ENCODE data around the gene BRINP3.

Gene BRINP3

GRCh38 chr1:190098107-190098506 lies 379.6 kb downstream of the BRINP3 start:
- no peak for DNase-seq

- DNase-seq: no peak
These were observed 382.1 kb downstream of the BRINP3 start for GRCh38 chr1:190095596-190095995.

DNA sequence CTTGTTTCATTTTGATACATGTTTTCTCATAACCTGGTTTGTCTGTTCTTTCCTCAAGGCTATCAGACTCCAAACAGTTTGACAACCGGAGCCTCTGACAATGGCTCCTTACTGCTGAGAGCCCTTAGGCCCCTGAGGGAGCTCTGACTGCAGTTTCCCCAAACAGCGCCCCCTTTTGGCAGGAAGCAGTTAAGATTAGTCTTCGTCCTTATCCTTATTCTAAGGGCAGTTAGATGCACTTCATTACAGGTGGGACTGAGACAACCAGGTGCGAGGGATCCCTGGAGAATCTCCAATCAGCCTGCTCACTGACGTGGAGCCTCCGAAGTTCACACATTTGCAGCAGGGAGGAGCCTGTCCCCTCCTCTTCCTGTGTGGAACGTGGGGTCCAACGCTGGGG lies 393.1 kb downstream of the BRINP3 start:
- peak in 1 of 2 experiments; percentile 47 for DNase-seq

DNA sequence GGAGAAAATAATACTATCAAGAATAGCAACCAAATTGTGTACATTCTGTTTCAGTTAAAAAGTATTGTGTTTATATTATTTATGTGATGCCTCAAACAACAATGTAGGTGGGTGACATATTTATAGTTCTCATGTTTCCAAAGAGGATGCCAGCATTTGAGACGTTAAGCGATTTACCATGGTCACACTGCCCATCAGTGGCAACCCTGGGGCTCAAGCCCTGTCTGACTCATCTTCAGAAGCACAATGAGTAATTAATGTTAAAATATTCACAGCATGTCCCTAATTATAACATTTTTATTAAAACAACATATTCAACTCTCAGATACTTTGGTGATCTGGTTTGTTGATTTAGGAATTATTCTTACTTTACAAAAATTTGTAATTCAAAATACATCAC lies 409.4 kb downstream of the BRINP3 start:
- DNase-seq: no peak

GRCh38 chr1:190067592-190067991 lies 410.1 kb downstream of the BRINP3 start:
- no peak for DNase-seq

DNA sequence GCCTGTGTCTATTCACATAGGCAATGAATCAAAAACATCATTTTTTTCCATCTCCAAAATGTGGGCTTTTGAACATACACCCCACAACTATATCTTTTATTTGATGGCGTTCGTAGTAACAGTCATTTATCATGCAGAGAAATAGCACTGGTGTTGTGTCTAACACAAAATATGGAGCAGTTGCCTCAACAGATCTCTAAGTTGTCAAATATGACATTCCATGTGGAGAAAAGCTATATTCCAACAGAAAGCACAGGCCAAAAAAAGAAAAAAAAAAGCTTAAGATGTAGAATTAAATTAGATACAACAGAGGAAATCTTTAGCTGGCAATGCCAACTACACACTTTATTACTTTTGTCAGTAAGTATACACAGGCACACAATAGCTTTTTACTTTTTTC lies 411.7 kb downstream of the BRINP3 start:
- DNase-seq: no peak

- DNase-seq: no peak
These were observed 428.4 kb downstream of the BRINP3 start for GRCh38 chr1:190049314-190049713.

Measured in NCI-H1930 (cell line).